SU-DHL-6 (cell line): ENCODE measurements around the gene BNC2.

ENCODE experiments used
- EZH2phosphoT487 ChIP-seq: fragments of 200-600 bp; sonication (generic), shearing (Covaris generic); conservative IDR thresholded peaks from 2 replicates; pipeline ENCODE4 v1.6.1; 2018; ENCODE audit warnings: mild to moderate bottlenecking, antibody characterized with exemption, low read length, moderate library complexity, mixed read lengths
- TF ChIP-seq, protein P1 (sequence below): fragments of 200-600 bp; sonication (generic); IDR thresholded peaks from one replicate; pipeline ENCODE4 v1.5.1; 2017; ENCODE audit warnings: antibody characterized with exemption, mild to moderate bottlenecking, low read length, moderate library complexity; ENCODE audit not compliant: insufficient read depth, poor library complexity, severe bottlenecking

DNA sequence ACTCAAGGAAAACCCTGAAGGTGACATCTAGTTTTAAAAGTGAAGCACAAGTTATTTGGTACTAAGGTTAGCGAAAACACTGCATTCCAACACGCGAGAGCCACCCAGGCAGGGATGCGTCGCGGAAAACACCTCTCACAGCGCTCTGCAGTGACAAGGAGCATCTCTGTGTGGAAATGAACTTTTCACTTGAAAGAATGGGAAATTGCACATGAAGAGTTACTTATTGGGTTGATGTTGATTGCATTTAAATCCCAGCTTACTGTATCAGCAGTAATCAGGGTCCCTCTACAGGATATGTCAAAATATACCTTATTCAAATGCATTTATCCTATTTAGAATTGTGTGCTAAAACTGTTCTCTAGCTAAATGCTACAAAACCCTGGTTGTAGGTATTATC lies 144.4 kb downstream of the BNC2 start:
- TF ChIP-seq, protein P1, sequence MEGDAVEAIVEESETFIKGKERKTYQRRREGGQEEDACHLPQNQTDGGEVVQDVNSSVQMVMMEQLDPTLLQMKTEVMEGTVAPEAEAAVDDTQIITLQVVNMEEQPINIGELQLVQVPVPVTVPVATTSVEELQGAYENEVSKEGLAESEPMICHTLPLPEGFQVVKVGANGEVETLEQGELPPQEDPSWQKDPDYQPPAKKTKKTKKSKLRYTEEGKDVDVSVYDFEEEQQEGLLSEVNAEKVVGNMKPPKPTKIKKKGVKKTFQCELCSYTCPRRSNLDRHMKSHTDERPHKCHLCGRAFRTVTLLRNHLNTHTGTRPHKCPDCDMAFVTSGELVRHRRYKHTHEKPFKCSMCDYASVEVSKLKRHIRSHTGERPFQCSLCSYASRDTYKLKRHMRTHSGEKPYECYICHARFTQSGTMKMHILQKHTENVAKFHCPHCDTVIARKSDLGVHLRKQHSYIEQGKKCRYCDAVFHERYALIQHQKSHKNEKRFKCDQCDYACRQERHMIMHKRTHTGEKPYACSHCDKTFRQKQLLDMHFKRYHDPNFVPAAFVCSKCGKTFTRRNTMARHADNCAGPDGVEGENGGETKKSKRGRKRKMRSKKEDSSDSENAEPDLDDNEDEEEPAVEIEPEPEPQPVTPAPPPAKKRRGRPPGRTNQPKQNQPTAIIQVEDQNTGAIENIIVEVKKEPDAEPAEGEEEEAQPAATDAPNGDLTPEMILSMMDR: no peak
- no peak for TF ChIP-seq EZH2phosphoT487
